ENCODE measurements around the gene SLC8A1. TPM values are rescaled to one million over a fixed set of nuclear protein-coding genes. Genes with fewer than 3 reads are reported as not detected.

The SLC8A1 gene
- total RNA-seq, 1 donor from 2014 or later, result 34.8 TPM

GRCh38 chr2:40164736-40165508, 287.0 kb downstream of the SLC8A1 start:
- H3K27ac ChIP-seq (ENCODE audit: low read depth, low read length), result no peak overlapping the region
- no peak overlapping the region for H2AFZ ChIP-seq (ENCODE audit: low read depth, low read length)
- TF ChIP-seq CTCF (IDR thresholded peaks at IDR 0.05; ENCODE audit: insufficient read depth, low read depth, low read length) (no peak), EZH2 (IDR thresholded peaks at IDR 0.05; ENCODE audit: insufficient read depth, low read length) (no peak)
- Mint-ChIP-seq H3K4me3 (ENCODE audit: unreplicated experiment) (no peak overlapping the region), H3K4me1 (ENCODE audit: low read depth, unreplicated experiment) (peaks cover 8% of the 10 kb centered on the region), H3K27ac (ENCODE audit: unreplicated experiment) (no peak overlapping the region), H3K27me3 (ENCODE audit: low read depth, unreplicated experiment) (no peaks in the 10 kb centered on the region), H3K36me3 (ENCODE audit: low read depth, unreplicated experiment) (peaks cover 31% of the 10 kb centered on the region), H3K9me3 (ENCODE audit: unreplicated experiment) (no peaks in the 10 kb centered on the region)
- no peak overlapping the region for H3K9ac ChIP-seq (ENCODE audit: low read length)
- DNase-seq (ENCODE audit: low read depth) (no peak), FAIRE-seq (no peak)
- H3K4me2 ChIP-seq (ENCODE audit: low read length), result no peak overlapping the region
- H3K36me3 ChIP-seq (ENCODE audit: insufficient read depth, low read length), result no peaks in the 10 kb centered on the region
- no peaks in the 10 kb centered on the region for H3K27me3 ChIP-seq (ENCODE audit: insufficient read depth, low read length)
- H3K9me3 ChIP-seq (ENCODE audit: insufficient read depth, low read depth, low read length), result no peaks in the 10 kb centered on the region
- no peaks in the 10 kb centered on the region for H3K79me2 ChIP-seq (ENCODE audit: insufficient read depth, low read length)
- no peaks in the 10 kb centered on the region for H3K4me1 ChIP-seq (ENCODE audit: insufficient read depth, low read length)
- no peak overlapping the region for H3K4me3 ChIP-seq (ENCODE audit: insufficient read depth, low read depth, low read length)
- H4K20me1 ChIP-seq (ENCODE audit: insufficient read depth, low read length), result no peaks in the 10 kb centered on the region

- Histone ChIP-seq H3K27me3 (ENCODE audit: insufficient read depth, low read length) (no peaks in the 10 kb centered on the region), H4K20me1 (ENCODE audit: insufficient read depth, low read length) (no peaks in the 10 kb centered on the region), H2AFZ (ENCODE audit: low read depth, low read length) (no peak overlapping the region), H3K27ac (ENCODE audit: low read depth, low read length) (no peak overlapping the region), H3K9me3 (ENCODE audit: insufficient read depth, low read depth, low read length) (no peaks in the 10 kb centered on the region), H3K4me3 (ENCODE audit: insufficient read depth, low read depth, low read length) (no peak overlapping the region), H3K36me3 (ENCODE audit: insufficient read depth, low read length) (no peaks in the 10 kb centered on the region), H3K4me2 (ENCODE audit: low read length) (no peak overlapping the region), H3K9ac (ENCODE audit: low read length) (no peak overlapping the region), H3K4me1 (ENCODE audit: insufficient read depth, low read length) (no peaks in the 10 kb centered on the region), H3K79me2 (ENCODE audit: insufficient read depth, low read length) (no peaks in the 10 kb centered on the region)
- H3K36me3 Mint-ChIP-seq (ENCODE audit: low read depth, unreplicated experiment), result peaks cover 39% of the 10 kb centered on the region
- FAIRE-seq (no peak), DNase-seq (ENCODE audit: low read depth) (no peak)
- H3K4me1 Mint-ChIP-seq (ENCODE audit: low read depth, unreplicated experiment), result no peaks in the 10 kb centered on the region
- H3K9me3 Mint-ChIP-seq (ENCODE audit: unreplicated experiment), result no peaks in the 10 kb centered on the region
- no peaks in the 10 kb centered on the region for H3K27me3 Mint-ChIP-seq (ENCODE audit: low read depth, unreplicated experiment)
- TF ChIP-seq EZH2 (IDR thresholded peaks at IDR 0.05; ENCODE audit: insufficient read depth, low read length) (no peak), CTCF (IDR thresholded peaks at IDR 0.05; ENCODE audit: insufficient read depth, low read depth, low read length) (no peak)
- no peak overlapping the region for H3K4me3 Mint-ChIP-seq (ENCODE audit: unreplicated experiment)
- no peak overlapping the region for H3K27ac Mint-ChIP-seq (ENCODE audit: unreplicated experiment)
These were observed 289.9 kb downstream of the SLC8A1 start for GRCh38 chr2:40161986-40162385.

- no peak for FAIRE-seq
These were observed 291.1 kb downstream of the SLC8A1 start for GRCh38 chr2:40160751-40161218.

More at GRCh38 chr2:40160751-40161218, 291.1 kb downstream of the SLC8A1 start:
- Histone ChIP-seq H3K9ac (ENCODE audit: low read length) (no peak overlapping the region), H3K27me3 (ENCODE audit: insufficient read depth, low read length) (no peaks in the 10 kb centered on the region), H3K9me3 (ENCODE audit: insufficient read depth, low read depth, low read length) (no peaks in the 10 kb centered on the region), H4K20me1 (ENCODE audit: insufficient read depth, low read length) (no peaks in the 10 kb centered on the region), H3K36me3 (ENCODE audit: insufficient read depth, low read length) (no peaks in the 10 kb centered on the region), H3K27ac (ENCODE audit: low read depth, low read length) (no peak overlapping the region), H3K4me2 (ENCODE audit: low read length) (no peak overlapping the region), H3K4me3 (ENCODE audit: insufficient read depth, low read depth, low read length) (no peak overlapping the region), H2AFZ (ENCODE audit: low read depth, low read length) (no peak overlapping the region), H3K79me2 (ENCODE audit: insufficient read depth, low read length) (no peaks in the 10 kb centered on the region), H3K4me1 (ENCODE audit: insufficient read depth, low read length) (no peaks in the 10 kb centered on the region)
- H3K9me3 Mint-ChIP-seq (ENCODE audit: unreplicated experiment), result no peaks in the 10 kb centered on the region
- no peak for DNase-seq (ENCODE audit: low read depth)
- H3K4me3 Mint-ChIP-seq (ENCODE audit: unreplicated experiment), result no peak overlapping the region
- peaks cover 39% of the 10 kb centered on the region for H3K36me3 Mint-ChIP-seq (ENCODE audit: low read depth, unreplicated experiment)
- TF ChIP-seq EZH2 (IDR thresholded peaks at IDR 0.05; ENCODE audit: insufficient read depth, low read length) (no peak), CTCF (IDR thresholded peaks at IDR 0.05; ENCODE audit: insufficient read depth, low read depth, low read length) (no peak)
- H3K4me1 Mint-ChIP-seq (ENCODE audit: low read depth, unreplicated experiment), result peaks cover 4% of the 10 kb centered on the region
- no peak overlapping the region for H3K27ac Mint-ChIP-seq (ENCODE audit: unreplicated experiment)
- no peaks in the 10 kb centered on the region for H3K27me3 Mint-ChIP-seq (ENCODE audit: low read depth, unreplicated experiment)

Measured in astrocyte (in vitro differentiated cells and primary cell).